ENCODE data around the gene SLC11A1. TPM values are rescaled to one million over a fixed set of nuclear protein-coding genes. Genes with fewer than 3 reads are reported as not detected.

The SLC11A1 gene
- total RNA-seq, 1 donor from 2014 or later, result not detected

- H4K20me1 ChIP-seq (ENCODE audit: insufficient read depth, low read length), result peaks cover 14% of the 10 kb centered on the region
- H3K36me3 ChIP-seq (ENCODE audit: insufficient read depth, low read length), result no peaks in the 10 kb centered on the region
- peak overlapping the region; percentile 87 for H3K9ac ChIP-seq (ENCODE audit: low read length)
- H3K4me3 ChIP-seq (ENCODE audit: insufficient read depth, low read depth, low read length), result peak overlapping the region; percentile 73
- DNase-seq (ENCODE audit: low read depth), result no peak
- Mint-ChIP-seq H3K27me3 (ENCODE audit: low read depth, unreplicated experiment) (no peaks in the 10 kb centered on the region), H3K4me3 (ENCODE audit: unreplicated experiment) (peak overlapping the region; percentile 87), H3K4me1 (ENCODE audit: low read depth, unreplicated experiment) (peaks cover 11% of the 10 kb centered on the region), H3K36me3 (ENCODE audit: low read depth, unreplicated experiment) (no peaks in the 10 kb centered on the region), H3K9me3 (ENCODE audit: unreplicated experiment) (no peaks in the 10 kb centered on the region), H3K27ac (ENCODE audit: unreplicated experiment) (peak overlapping the region; percentile 86)
- no peak for TF ChIP-seq EZH2 (IDR thresholded peaks at IDR 0.05; ENCODE audit: insufficient read depth, low read length)
- peak overlapping the region; percentile 94 for H3K4me2 ChIP-seq (ENCODE audit: low read length)
- H3K4me1 ChIP-seq (ENCODE audit: insufficient read depth, low read length), result peaks cover 39% of the 10 kb centered on the region
- peaks cover 24% of the 10 kb centered on the region for H3K79me2 ChIP-seq (ENCODE audit: insufficient read depth, low read length)
- no peak for FAIRE-seq
- H3K27me3 ChIP-seq (ENCODE audit: insufficient read depth, low read length), result no peaks in the 10 kb centered on the region
- peak overlapping the region; percentile 43 for H2AFZ ChIP-seq (ENCODE audit: low read depth, low read length)
- H3K9me3 ChIP-seq (ENCODE audit: insufficient read depth, low read depth, low read length), result no peaks in the 10 kb centered on the region
- H3K27ac ChIP-seq (ENCODE audit: low read depth, low read length), result no peak overlapping the region
Measured at GRCh38 chr2:218397463-218397819, 15.4 kb downstream of the SLC11A1 start.

DNA sequence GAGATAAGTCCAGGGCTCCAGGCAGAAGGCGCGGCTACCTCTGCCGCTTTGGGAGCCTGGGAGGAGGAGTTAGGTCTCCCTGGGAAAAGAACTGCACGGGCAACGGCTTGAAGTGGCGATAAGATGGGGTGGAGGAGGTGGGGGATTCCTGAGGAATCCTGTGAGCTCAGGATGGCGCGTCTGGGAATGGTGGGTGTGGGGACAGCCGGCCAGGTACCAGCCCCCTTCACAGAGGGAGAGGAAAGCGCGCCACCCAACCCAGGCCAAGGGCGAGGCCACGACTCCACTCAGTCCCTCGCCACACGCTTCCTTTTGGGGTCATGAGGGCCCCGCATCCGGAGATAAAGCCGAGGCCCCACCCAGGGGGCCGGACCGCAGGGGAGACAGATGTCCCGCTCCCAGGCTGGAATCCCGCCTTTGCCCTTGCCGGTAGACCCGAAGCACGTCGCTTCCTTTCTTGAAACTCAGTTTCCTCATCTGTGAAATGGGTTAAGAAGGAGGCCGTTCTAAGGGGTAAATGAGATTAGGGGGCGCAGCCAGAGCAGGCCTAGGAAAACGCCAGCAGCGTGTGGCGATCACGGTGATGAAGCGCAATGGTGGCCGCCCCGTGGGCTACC, 15.9 kb downstream of the SLC11A1 start:
- H3K4me1 ChIP-seq (ENCODE audit: insufficient read depth, low read length), result peaks cover 39% of the 10 kb centered on the region
- TF ChIP-seq EZH2 (IDR thresholded peaks at IDR 0.05; ENCODE audit: insufficient read depth, low read length) (no peak), CTCF (IDR thresholded peaks at IDR 0.05; ENCODE audit: insufficient read depth, low read depth, low read length) (no peak)
- Mint-ChIP-seq H3K36me3 (ENCODE audit: low read depth, unreplicated experiment) (no peaks in the 10 kb centered on the region), H3K4me3 (ENCODE audit: unreplicated experiment) (peak overlapping the region; percentile 87), H3K27me3 (ENCODE audit: low read depth, unreplicated experiment) (no peaks in the 10 kb centered on the region), H3K4me1 (ENCODE audit: low read depth, unreplicated experiment) (peaks cover 11% of the 10 kb centered on the region), H3K9me3 (ENCODE audit: unreplicated experiment) (no peaks in the 10 kb centered on the region), H3K27ac (ENCODE audit: unreplicated experiment) (peak overlapping the region; percentile 86)
- H3K9me3 ChIP-seq (ENCODE audit: insufficient read depth, low read depth, low read length), result no peaks in the 10 kb centered on the region
- peaks cover 16% of the 10 kb centered on the region for H4K20me1 ChIP-seq (ENCODE audit: insufficient read depth, low read length)
- FAIRE-seq, result no peak
- H3K36me3 ChIP-seq (ENCODE audit: insufficient read depth, low read length), result no peaks in the 10 kb centered on the region
- H3K27me3 ChIP-seq (ENCODE audit: insufficient read depth, low read length), result no peaks in the 10 kb centered on the region
- H3K27ac ChIP-seq (ENCODE audit: low read depth, low read length), result no peak overlapping the region
- peak overlapping the region; percentile 43 for H2AFZ ChIP-seq (ENCODE audit: low read depth, low read length)
- H3K79me2 ChIP-seq (ENCODE audit: insufficient read depth, low read length), result peaks cover 27% of the 10 kb centered on the region
- peak overlapping the region; percentile 87 for H3K9ac ChIP-seq (ENCODE audit: low read length)
- peak overlapping the region; percentile 73 for H3K4me3 ChIP-seq (ENCODE audit: insufficient read depth, low read depth, low read length)
- H3K4me2 ChIP-seq (ENCODE audit: low read length), result peak overlapping the region; percentile 94
- DNase-seq (ENCODE audit: low read depth), result peak; percentile 80

GRCh38 chr2:218398437-218399390, 16.6 kb downstream of the SLC11A1 start:
- peak overlapping the region; percentile 94 for H3K4me2 ChIP-seq (ENCODE audit: low read length)
- Mint-ChIP-seq H3K27me3 (ENCODE audit: low read depth, unreplicated experiment) (no peaks in the 10 kb centered on the region), H3K36me3 (ENCODE audit: low read depth, unreplicated experiment) (no peaks in the 10 kb centered on the region), H3K4me1 (ENCODE audit: low read depth, unreplicated experiment) (peaks cover 11% of the 10 kb centered on the region), H3K27ac (ENCODE audit: unreplicated experiment) (peak overlapping the region; percentile 53), H3K4me3 (ENCODE audit: unreplicated experiment) (peak overlapping the region; percentile 76), H3K9me3 (ENCODE audit: unreplicated experiment) (no peaks in the 10 kb centered on the region)
- H2AFZ ChIP-seq (ENCODE audit: low read depth, low read length), result peak overlapping the region; percentile 84
- H3K9ac ChIP-seq (ENCODE audit: low read length), result peak overlapping the region; percentile 87
- DNase-seq (ENCODE audit: low read depth) (peak; percentile 31), FAIRE-seq (no peak)
- no peaks in the 10 kb centered on the region for H3K9me3 ChIP-seq (ENCODE audit: insufficient read depth, low read depth, low read length)
- peak overlapping the region; percentile 73 for H3K4me3 ChIP-seq (ENCODE audit: insufficient read depth, low read depth, low read length)
- TF ChIP-seq EZH2 (IDR thresholded peaks at IDR 0.05; ENCODE audit: insufficient read depth, low read length), result no peak
- no peak for TF ChIP-seq CTCF (IDR thresholded peaks at IDR 0.05; ENCODE audit: insufficient read depth, low read depth, low read length)
- H3K4me1 ChIP-seq (ENCODE audit: insufficient read depth, low read length), result peaks cover 39% of the 10 kb centered on the region
- peak overlapping the region; percentile 63 for H3K27ac ChIP-seq (ENCODE audit: low read depth, low read length)
- peaks cover 27% of the 10 kb centered on the region for H3K79me2 ChIP-seq (ENCODE audit: insufficient read depth, low read length)
- H3K27me3 ChIP-seq (ENCODE audit: insufficient read depth, low read length), result no peaks in the 10 kb centered on the region
- no peaks in the 10 kb centered on the region for H3K36me3 ChIP-seq (ENCODE audit: insufficient read depth, low read length)
- peaks cover 16% of the 10 kb centered on the region for H4K20me1 ChIP-seq (ENCODE audit: insufficient read depth, low read length)

Data from astrocyte (in vitro differentiated cells and primary cell).